H1 (cell line): Measurements from ENCODE around the gene CKM.
A peak's percentile ranks its signal among the peaks of the same experiment; 100 is the strongest.

Source experiments
- CREB1 ChIP-seq: IDR thresholded peaks from 2 replicates; pipeline ENCODE4 v1.6.1; 2012; ENCODE audit warnings: inconsistent platforms
- JUN ChIP-seq: IDR thresholded peaks from 2 replicates; pipeline ENCODE4 v1.6.1; 2011; ENCODE audit warnings: low read depth, mild to moderate bottlenecking, improper control_type of control experiment, low read length
- KDM1A ChIP-seq: fragments of 200-600, 300-600 bp; sonication (generic); IDR thresholded peaks from 2 replicates; pipeline ENCODE4 v1.7.1; 2016; ENCODE audit warnings: mild to moderate bottlenecking, low read length, borderline replicate concordance

DNA sequence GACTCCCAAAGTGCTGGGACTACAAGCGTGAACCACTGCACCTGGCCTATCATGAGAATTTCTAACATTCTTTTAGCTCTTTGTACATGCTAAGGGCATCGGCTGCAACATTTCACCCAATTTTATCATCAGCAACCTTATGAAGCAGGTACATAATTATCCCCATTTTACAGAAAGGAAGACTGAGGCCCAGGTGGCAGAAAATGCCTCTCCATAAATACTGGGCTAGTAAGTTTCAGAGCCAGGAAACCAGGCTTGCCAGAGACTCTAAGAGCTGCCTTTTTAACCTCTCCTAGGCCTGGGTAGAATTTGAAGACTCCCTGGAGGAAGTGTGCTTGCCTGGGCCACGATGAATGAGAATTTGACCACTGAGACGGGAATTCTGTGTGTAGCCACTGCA is 45.5 kb upstream of the CKM start:
- no peak for TF ChIP-seq JUN
- peak; percentile 65; the same call in 1 of the 2 replicates for TF ChIP-seq KDM1A
- TF ChIP-seq CREB1: no peak
